Measurements from ENCODE around the gene SGCA. TPM values are rescaled to one million over a fixed set of nuclear protein-coding genes. Genes with fewer than 3 reads are reported as not detected.

Gene SGCA
- total and polyA plus RNA-seq, 2 of the 13 experiments (the other 11 are each of a cell fraction or from before 2014, with no cell fraction given): not detected

DNA sequence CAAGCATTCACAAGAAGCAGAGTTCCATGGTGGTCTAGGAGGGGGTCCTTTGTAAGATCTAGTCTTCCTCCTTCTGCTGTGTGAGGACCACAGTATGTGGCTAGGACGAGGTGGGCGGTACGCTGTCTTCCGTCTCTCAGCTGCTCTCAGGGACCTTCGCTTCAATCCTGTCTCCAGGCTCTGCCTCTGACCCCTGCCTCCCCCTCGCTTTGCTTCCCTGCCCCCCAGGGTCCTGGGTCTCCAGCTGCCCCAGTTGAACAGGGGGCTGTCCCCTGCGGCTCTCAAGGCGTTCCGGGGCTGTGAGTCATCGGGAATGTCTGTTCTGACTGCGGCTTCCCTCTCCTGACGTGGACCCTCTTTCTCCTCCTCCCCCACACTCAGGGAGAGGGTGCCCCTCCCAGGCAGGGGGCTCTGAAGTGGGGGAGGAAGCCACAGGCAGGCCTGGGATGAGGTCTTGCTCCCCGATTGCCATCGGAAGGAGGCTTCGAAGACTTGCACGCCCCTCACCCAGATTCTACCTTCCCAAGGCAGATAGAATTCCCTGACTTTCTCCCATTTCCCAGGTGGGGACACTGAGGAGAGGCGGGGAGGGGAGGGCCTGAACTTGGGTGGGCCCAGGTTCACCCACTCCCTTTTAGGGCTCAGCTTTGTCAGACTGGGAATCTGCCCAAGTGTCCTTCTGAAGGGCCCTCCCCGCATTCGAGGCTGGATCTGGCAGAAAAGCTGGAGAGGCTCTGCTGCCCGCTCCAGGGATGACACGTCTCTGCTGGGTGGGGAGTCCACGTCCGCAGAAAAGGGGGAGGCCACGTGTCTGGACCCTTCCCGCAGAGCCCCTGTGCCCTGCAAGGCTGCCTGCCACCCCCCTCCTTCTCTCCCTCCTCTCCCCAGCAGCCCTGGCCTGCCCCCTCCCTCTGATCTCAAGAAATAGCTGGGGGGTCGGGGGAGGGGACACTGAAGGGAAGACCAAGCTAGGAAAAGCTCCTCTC, 44.7 kb downstream of the SGCA start (continued):
- TF ChIP-seq ZNF891 (CRISPR knock-in tag; IDR thresholded peaks at IDR 0.05): no peak
- TF ChIP-seq SOX5 (CRISPR knock-in tag; IDR thresholded peaks at IDR 0.05; ENCODE audit: borderline replicate concordance): no peak
- no peak for TF ChIP-seq ZNF761 (CRISPR knock-in tag; conservative IDR thresholded peaks at IDR 0.05)
- no peak for TF ChIP-seq ZNF101 (CRISPR knock-in tag; IDR thresholded peaks at IDR 0.05; ENCODE audit: borderline replicate concordance, low read depth)
- peak; percentile 84 for TF ChIP-seq JUN (CRISPR knock-in tag; IDR thresholded peaks at IDR 0.05)
- no peak for TF ChIP-seq ETV6 (CRISPR knock-in tag; conservative IDR thresholded peaks at IDR 0.05)
- TF ChIP-seq CBFB (CRISPR knock-in tag; IDR thresholded peaks at IDR 0.05): no peak
- TF ChIP-seq ELF3 (CRISPR knock-in tag; IDR thresholded peaks at IDR 0.05): no peak
- no peak for TF ChIP-seq ZNF530 (CRISPR knock-in tag; IDR thresholded peaks at IDR 0.05; ENCODE audit: low read depth)
- no peak for TF ChIP-seq KDM6A (CRISPR knock-in tag; IDR thresholded peaks at IDR 0.05; ENCODE audit: low read depth)
- TF ChIP-seq NR1H2 (CRISPR knock-in tag; IDR thresholded peaks at IDR 0.05; ENCODE audit: borderline replicate concordance, low read depth): no peak
- 0 out of 2 replicates have a peak, but pooled peaks have one; percentile 42 for TF ChIP-seq ZSCAN29 (CRISPR knock-in tag; conservative IDR thresholded peaks at IDR 0.05)
- no peak for TF ChIP-seq CENPT (CRISPR knock-in tag; IDR thresholded peaks at IDR 0.05; ENCODE audit: low read depth)
- TF ChIP-seq, protein P1, sequence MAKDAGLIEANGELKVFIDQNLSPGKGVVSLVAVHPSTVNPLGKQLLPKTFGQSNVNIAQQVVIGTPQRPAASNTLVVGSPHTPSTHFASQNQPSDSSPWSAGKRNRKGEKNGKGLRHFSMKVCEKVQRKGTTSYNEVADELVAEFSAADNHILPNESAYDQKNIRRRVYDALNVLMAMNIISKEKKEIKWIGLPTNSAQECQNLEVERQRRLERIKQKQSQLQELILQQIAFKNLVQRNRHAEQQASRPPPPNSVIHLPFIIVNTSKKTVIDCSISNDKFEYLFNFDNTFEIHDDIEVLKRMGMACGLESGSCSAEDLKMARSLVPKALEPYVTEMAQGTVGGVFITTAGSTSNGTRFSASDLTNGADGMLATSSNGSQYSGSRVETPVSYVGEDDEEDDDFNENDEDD (CRISPR knock-in tag; IDR thresholded peaks at IDR 0.05; ENCODE audit: borderline replicate concordance): no peak
- no peak for TF ChIP-seq KAT2B (IDR thresholded peaks at IDR 0.05; ENCODE audit: borderline replicate concordance, low read depth, low read length)
- 0 out of 2 replicates have a peak, but pooled peaks have one; percentile 48 for TF ChIP-seq ZBTB7B (CRISPR knock-in tag; IDR thresholded peaks at IDR 0.05)
- TF ChIP-seq, protein P2, sequence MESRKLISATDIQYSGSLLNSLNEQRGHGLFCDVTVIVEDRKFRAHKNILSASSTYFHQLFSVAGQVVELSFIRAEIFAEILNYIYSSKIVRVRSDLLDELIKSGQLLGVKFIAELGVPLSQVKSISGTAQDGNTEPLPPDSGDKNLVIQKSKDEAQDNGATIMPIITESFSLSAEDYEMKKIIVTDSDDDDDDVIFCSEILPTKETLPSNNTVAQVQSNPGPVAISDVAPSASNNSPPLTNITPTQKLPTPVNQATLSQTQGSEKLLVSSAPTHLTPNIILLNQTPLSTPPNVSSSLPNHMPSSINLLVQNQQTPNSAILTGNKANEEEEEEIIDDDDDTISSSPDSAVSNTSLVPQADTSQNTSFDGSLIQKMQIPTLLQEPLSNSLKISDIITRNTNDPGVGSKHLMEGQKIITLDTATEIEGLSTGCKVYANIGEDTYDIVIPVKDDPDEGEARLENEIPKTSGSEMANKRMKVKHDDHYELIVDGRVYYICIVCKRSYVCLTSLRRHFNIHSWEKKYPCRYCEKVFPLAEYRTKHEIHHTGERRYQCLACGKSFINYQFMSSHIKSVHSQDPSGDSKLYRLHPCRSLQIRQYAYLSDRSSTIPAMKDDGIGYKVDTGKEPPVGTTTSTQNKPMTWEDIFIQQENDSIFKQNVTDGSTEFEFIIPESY (CRISPR knock-in tag; IDR thresholded peaks at IDR 0.05): no peak
- no peak for TF ChIP-seq FLYWCH1 (CRISPR knock-in tag; IDR thresholded peaks at IDR 0.05)
- TF ChIP-seq, protein P3, sequence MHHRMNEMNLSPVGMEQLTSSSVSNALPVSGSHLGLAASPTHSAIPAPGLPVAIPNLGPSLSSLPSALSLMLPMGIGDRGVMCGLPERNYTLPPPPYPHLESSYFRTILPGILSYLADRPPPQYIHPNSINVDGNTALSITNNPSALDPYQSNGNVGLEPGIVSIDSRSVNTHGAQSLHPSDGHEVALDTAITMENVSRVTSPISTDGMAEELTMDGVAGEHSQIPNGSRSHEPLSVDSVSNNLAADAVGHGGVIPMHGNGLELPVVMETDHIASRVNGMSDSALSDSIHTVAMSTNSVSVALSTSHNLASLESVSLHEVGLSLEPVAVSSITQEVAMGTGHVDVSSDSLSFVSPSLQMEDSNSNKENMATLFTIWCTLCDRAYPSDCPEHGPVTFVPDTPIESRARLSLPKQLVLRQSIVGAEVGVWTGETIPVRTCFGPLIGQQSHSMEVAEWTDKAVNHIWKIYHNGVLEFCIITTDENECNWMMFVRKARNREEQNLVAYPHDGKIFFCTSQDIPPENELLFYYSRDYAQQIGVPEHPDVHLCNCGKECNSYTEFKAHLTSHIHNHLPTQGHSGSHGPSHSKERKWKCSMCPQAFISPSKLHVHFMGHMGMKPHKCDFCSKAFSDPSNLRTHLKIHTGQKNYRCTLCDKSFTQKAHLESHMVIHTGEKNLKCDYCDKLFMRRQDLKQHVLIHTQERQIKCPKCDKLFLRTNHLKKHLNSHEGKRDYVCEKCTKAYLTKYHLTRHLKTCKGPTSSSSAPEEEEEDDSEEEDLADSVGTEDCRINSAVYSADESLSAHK (CRISPR knock-in tag; IDR thresholded peaks at IDR 0.05; ENCODE audit: borderline replicate concordance): no peak
- no peak for TF ChIP-seq KDM3A (CRISPR knock-in tag; IDR thresholded peaks at IDR 0.05; ENCODE audit: low read depth)
- TF ChIP-seq, protein P4, sequence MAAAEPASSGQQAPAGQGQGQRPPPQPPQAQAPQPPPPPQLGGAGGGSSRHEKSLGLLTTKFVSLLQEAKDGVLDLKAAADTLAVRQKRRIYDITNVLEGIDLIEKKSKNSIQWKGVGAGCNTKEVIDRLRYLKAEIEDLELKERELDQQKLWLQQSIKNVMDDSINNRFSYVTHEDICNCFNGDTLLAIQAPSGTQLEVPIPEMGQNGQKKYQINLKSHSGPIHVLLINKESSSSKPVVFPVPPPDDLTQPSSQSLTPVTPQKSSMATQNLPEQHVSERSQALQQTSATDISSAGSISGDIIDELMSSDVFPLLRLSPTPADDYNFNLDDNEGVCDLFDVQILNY (CRISPR knock-in tag; conservative IDR thresholded peaks at IDR 0.05): no peak
- no peak for TF ChIP-seq TBL1XR1 (IDR thresholded peaks at IDR 0.05; ENCODE audit: borderline replicate concordance, low read length, partially characterized antibody)
- TF ChIP-seq, protein P5, sequence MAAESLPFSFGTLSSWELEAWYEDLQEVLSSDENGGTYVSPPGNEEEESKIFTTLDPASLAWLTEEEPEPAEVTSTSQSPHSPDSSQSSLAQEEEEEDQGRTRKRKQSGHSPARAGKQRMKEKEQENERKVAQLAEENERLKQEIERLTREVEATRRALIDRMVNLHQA (CRISPR knock-in tag; IDR thresholded peaks at IDR 0.05): no peak
- TF ChIP-seq ZNF510 (CRISPR knock-in tag; IDR thresholded peaks at IDR 0.05; ENCODE audit: low read depth): no peak
